GM23248 (cell line): ENCODE results near the gene CKS1B.

Experiments used
- EZH2 ChIP-seq: fragments of 200-600 bp; sonication (generic); IDR thresholded peaks from 2 replicates; pipeline ENCODE4 v1.6.1; 2018; ENCODE audit warnings: antibody characterized with exemption, mild to moderate bottlenecking; ENCODE audit not compliant: insufficient read depth, poor library complexity, severe bottlenecking
- EZH2phosphoT487 ChIP-seq: fragments of 200-600 bp; sonication (generic); IDR thresholded peaks from 2 replicates; pipeline ENCODE4 v1.6.1; 2018; ENCODE audit warnings: antibody characterized with exemption, moderate library complexity, mild to moderate bottlenecking, low read depth; ENCODE audit not compliant: insufficient read depth

- TF ChIP-seq EZH2 (no peak), EZH2phosphoT487 (no peak)
Observed at GRCh38 chr1:154983776-154984466, 9.4 kb downstream of the CKS1B start.
